Measurements from ENCODE around the gene POLR2L.
A peak's percentile ranks its signal among the peaks of the same experiment; 100 is the strongest.

POLR2L gene

DNA sequence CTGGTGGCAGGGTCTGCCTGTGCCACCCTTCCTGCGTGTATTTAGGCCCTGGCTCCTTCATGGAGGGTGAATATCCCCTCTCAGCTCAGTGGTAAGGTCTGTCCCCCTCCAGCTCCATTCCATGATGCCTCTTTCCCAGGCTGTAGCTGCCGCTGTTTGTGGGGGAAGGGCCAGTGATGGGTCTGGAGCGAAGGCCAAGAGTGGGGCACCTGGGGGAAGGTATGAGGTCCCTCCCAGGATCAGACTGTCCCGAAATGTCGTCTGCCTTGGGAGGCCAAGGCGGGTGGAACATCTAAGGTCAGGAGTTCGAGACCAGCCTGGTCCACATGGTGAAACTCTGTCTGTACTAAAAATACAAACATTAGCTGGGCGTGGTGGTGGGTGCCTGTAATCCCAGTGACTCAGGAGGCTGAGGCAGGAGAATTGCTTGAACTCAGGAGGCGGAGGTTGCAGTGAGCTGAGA is 8.4 kb downstream of the POLR2L start:
- no peak for TF ChIP-seq TAF1 (IDR thresholded peaks at IDR 0.05; ENCODE audit: borderline replicate concordance, insufficient read depth, low read length)
- TF ChIP-seq SIN3A (IDR thresholded peaks at IDR 0.05; ENCODE audit: borderline replicate concordance, insufficient read depth, low read length): no peak
- TF ChIP-seq FOXP2 (optimal IDR thresholded peaks at IDR 0.05; ENCODE audit: borderline replicate concordance, extremely low read depth, extremely low read length, insufficient read depth): no peak
- TF ChIP-seq POLR2AphosphoS5 (IDR thresholded peaks at IDR 0.05; ENCODE audit: low read depth, low read length): no peak
- TF ChIP-seq, protein P1, sequence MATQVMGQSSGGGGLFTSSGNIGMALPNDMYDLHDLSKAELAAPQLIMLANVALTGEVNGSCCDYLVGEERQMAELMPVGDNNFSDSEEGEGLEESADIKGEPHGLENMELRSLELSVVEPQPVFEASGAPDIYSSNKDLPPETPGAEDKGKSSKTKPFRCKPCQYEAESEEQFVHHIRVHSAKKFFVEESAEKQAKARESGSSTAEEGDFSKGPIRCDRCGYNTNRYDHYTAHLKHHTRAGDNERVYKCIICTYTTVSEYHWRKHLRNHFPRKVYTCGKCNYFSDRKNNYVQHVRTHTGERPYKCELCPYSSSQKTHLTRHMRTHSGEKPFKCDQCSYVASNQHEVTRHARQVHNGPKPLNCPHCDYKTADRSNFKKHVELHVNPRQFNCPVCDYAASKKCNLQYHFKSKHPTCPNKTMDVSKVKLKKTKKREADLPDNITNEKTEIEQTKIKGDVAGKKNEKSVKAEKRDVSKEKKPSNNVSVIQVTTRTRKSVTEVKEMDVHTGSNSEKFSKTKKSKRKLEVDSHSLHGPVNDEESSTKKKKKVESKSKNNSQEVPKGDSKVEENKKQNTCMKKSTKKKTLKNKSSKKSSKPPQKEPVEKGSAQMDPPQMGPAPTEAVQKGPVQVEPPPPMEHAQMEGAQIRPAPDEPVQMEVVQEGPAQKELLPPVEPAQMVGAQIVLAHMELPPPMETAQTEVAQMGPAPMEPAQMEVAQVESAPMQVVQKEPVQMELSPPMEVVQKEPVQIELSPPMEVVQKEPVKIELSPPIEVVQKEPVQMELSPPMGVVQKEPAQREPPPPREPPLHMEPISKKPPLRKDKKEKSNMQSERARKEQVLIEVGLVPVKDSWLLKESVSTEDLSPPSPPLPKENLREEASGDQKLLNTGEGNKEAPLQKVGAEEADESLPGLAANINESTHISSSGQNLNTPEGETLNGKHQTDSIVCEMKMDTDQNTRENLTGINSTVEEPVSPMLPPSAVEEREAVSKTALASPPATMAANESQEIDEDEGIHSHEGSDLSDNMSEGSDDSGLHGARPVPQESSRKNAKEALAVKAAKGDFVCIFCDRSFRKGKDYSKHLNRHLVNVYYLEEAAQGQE (IDR thresholded peaks at IDR 0.05; ENCODE audit: insufficient read depth in 1 of 2, low read depth in 2 of 2, low read length in 2 of 2): no peak

DNA sequence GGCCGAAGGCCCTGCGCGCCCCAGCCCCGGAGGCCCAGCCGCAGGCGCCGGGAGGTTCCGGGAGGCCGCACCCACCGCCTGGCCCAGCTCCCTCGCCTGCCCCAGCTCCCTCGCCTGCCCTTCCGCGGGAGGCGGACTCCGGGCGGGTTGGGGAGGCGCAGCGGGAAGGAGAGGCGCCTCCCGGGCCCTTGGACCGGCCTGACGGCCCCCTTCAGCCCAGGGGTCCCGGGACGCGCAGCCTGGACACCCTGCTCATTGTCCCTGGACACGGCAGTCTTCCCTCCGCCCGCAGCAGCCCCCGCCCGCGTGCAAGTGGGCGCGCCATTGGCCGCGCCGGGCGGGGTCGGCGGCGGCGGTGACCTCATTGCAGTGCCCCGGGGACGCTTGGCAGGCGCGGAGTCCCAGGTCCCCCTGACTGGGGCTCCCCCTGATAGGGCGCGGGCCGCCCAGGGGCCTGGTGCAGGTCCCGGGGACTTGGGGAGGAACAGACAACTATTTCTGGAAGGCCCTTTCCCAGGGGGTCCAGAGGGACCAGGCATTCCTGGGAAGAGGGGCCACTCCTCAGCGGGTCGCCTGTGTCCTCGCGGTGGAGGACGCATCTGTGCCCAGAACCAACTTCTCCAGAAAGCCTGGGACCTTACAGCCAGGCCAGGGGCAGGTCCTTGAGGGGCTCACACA is 9.1 kb downstream of the POLR2L start:
- TF ChIP-seq TAF1 (IDR thresholded peaks at IDR 0.05; ENCODE audit: borderline replicate concordance, insufficient read depth, low read length) (no peak; the same call in 1 of the 2 replicates), POLR2AphosphoS5 (IDR thresholded peaks at IDR 0.05; ENCODE audit: low read depth, low read length) (no peak), SIN3A (IDR thresholded peaks at IDR 0.05; ENCODE audit: borderline replicate concordance, insufficient read depth, low read length) (no peak; the same call in 1 of the 2 replicates), FOXP2 (optimal IDR thresholded peaks at IDR 0.05; ENCODE audit: borderline replicate concordance, extremely low read depth, extremely low read length, insufficient read depth) (no peak)
- TF ChIP-seq, protein P1 (IDR thresholded peaks at IDR 0.05; ENCODE audit: insufficient read depth in 1 of 2, low read depth in 2 of 2, low read length in 2 of 2): no peak

DNA sequence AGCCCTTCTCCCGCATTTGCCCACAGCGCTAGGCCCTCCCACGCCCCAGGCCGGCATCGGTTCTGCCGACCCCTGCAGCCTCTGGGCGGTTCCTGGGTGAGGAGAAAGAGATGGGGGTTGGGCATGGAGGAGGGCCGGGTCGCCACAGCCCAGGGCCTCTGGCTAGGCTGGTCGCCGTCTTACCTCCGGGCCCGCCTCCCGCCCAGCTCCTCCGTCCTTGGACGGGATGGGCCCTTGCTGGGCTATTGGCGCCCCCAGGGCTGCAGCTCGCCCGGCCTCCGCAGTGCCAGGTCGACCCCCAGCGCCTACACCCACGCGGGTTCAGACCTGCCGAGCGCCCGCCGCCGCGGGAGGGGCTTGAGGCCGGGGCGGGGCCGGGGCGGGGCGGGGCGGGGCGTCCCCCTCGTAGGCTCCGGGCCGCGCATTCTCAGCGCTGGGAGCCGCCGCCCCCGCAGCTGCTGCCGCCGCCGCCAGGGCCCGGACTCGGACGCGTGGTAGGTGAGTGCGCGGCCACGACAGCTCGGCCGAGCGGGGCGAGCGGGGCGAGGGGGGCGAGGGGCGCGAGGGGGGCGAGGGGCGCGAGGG is 9.7 kb downstream of the POLR2L start, which contains the start of gene CD151:
TSS of gene CD151 (plus strand) at position 424 of the 585 bp plus-strand sequence. CDS start 3,118 bp downstream, outside the sequence.
- peak; percentile 58 for TF ChIP-seq POLR2AphosphoS5 (IDR thresholded peaks at IDR 0.05; ENCODE audit: low read depth, low read length)
- TF ChIP-seq, protein P1 (IDR thresholded peaks at IDR 0.05; ENCODE audit: insufficient read depth in 1 of 2, low read depth in 2 of 2, low read length in 2 of 2): no peak
- no peak for TF ChIP-seq SIN3A (IDR thresholded peaks at IDR 0.05; ENCODE audit: borderline replicate concordance, insufficient read depth, low read length)
- 0 out of 2 replicates have a peak, but pooled peaks have one; percentile 32 for TF ChIP-seq TAF1 (IDR thresholded peaks at IDR 0.05; ENCODE audit: borderline replicate concordance, insufficient read depth, low read length)
- no peak for TF ChIP-seq FOXP2 (optimal IDR thresholded peaks at IDR 0.05; ENCODE audit: borderline replicate concordance, extremely low read depth, extremely low read length, insufficient read depth)

DNA sequence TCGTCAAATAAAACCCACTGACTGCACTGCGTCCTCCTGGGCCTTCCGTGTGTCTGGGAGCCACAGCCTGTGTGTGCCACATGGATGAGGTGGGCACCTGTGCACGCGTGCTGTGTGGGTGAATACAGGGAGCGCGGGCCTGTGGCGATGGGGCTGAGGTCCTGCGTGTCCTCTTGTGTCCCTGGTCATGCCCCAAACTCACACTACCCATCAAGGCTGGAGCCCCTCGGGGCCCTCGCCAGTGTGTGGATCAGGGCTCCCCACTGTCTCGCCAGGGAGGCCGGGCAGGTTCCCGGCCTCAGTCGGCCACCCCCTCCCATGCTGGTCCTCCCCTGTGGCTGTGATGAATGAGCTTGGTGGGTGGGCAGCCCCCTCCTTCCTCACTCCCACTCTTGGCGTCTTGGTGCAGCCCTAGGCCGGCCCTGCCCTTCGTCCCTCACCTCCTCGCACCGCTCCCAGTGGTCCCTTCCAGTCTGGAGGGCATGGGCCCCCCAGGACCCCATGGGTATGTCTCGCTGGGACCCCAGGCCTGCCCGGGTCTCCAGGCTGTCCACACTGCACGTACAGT is 10.3 kb downstream of the POLR2L start:
- TF ChIP-seq POLR2AphosphoS5 (IDR thresholded peaks at IDR 0.05; ENCODE audit: low read depth, low read length): no peak
- TF ChIP-seq SIN3A (IDR thresholded peaks at IDR 0.05; ENCODE audit: borderline replicate concordance, insufficient read depth, low read length): no peak

DNA sequence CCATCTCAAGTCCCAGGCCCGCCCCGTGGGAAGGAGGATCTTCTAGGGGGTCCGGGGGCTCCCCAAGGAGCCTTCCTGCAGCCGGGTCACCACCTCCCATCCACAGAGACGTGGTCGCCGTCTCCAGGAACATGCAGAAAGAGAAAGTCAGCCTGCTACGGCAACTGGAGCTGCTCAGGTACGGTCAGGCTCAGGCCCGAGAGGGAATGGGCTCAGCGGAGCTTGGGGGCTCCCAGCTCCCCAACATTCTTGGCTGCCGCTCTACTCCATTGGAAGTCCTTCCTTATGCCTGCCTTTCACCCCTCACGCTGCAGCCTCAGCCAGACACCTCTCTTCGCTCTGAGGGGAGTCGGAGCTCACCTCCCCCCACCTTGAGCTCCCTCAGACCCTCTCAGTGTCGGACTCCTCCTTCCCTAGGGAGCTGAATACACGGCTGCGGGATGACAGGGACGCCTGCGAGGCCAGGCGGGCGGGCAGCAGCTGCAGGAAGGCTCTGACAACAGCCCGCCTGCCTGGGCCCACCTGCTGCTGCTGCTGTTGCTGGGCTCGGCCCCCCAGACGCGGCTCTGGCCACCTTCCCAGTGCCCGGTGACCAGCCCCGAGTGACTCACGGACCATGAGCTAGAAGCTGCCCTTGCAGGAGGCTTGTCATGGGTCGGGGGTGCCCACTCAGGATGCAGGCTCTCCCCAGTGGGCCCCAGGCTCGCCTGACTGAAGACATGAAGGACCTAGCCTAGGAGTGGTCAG is 11.0 kb downstream of the POLR2L start:
- TF ChIP-seq SIN3A (IDR thresholded peaks at IDR 0.05; ENCODE audit: borderline replicate concordance, insufficient read depth, low read length): no peak
- no peak for TF ChIP-seq POLR2AphosphoS5 (IDR thresholded peaks at IDR 0.05; ENCODE audit: low read depth, low read length)
- TF ChIP-seq TAF1 (IDR thresholded peaks at IDR 0.05; ENCODE audit: borderline replicate concordance, insufficient read depth, low read length): no peak
- TF ChIP-seq, protein P1 (IDR thresholded peaks at IDR 0.05; ENCODE audit: insufficient read depth in 1 of 2, low read depth in 2 of 2, low read length in 2 of 2): no peak
- no peak for TF ChIP-seq FOXP2 (optimal IDR thresholded peaks at IDR 0.05; ENCODE audit: borderline replicate concordance, extremely low read depth, extremely low read length, insufficient read depth)
